GM19372 (cell line): ENCODE data around the gene PRTN3.
"Not testable (repeated sequence)": the region's sequence is repeated elsewhere in the genome, so short reads cannot be mapped to it uniquely, and the experiment has no call there.

Experiments
- ATAC-seq: cut with Tn5 transposase; IDR thresholded peaks from one replicate; pipeline ENCODE4 v1.9.1; 2021; ENCODE audit warnings: mild to moderate bottlenecking, low read depth, moderate library complexity; ENCODE audit not compliant: unreplicated experiment

The PRTN3 gene

DNA sequence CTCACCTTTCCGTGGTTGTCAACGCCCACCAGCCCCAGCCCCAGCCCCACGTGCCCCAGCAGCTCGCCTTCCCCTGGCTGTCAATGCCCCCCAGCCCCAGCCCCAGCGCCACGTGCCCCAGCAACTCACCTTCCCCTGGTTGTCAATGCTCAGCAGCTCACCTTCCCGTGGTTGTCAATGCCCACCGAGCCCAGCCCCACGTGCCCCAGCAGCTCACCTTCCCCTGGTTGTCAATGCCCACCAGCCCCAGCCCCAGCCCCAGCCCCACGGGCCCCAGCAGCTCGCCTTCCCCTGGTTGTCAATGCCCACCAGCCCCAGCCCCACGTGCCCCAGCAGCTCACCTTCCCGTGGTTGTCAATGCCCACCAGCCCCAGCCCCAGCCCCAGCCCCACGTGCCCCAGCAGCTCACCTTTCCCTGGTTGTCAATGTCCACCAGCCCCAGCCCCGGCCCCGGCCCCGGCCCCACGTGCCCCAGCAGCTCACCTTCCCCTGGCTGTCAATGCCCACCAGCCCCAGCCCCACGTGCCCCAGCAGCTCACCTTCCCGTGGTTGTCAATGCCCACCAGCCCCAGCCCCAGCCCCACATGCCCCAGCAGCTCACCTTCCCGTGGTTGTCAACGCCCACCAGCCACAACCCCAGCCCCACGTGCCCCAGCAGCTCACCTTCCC is 37.3 kb downstream of the PRTN3 start:
- ATAC-seq, result not testable (repeated sequence)

DNA sequence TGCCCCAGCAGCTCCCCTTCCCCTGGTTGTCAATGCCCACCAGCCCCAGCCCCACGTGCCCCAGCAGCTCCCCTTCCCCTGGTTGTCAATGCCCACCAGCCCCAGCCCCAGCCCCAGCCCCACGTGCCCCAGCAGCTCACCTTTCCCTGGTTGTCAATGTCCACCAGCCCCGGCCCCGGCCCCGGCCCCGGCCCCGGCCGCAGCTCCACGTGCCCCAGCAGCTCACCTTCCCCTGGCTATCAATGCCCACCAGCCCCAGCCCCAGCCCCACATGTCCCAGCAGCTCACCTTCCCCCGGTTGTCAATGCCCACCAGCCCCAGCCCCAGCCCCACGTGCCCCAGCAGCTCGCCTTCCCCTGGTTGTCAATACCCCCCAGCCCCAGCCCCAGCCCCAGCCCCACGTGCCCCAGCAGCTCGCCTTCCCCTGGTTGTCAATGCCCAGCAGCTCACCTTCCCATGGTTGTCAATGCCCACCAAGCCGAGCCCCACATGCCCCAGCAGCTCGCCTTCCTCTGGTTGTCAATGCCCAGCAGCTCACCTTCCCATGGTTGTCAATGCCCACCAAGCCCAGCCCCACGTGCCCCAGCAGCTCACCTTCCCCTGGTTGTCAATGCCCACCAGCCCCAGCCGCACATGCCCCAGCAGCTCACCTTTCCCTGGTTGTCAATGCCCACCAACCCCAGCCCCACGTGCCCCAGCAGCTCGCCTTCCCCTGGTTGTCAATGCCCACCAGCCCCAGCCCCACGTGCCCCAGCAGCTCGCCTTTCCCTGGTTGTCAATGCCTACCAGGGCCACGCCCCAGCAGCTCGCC is 38.2 kb downstream of the PRTN3 start:
- ATAC-seq, result not testable (repeated sequence)

DNA sequence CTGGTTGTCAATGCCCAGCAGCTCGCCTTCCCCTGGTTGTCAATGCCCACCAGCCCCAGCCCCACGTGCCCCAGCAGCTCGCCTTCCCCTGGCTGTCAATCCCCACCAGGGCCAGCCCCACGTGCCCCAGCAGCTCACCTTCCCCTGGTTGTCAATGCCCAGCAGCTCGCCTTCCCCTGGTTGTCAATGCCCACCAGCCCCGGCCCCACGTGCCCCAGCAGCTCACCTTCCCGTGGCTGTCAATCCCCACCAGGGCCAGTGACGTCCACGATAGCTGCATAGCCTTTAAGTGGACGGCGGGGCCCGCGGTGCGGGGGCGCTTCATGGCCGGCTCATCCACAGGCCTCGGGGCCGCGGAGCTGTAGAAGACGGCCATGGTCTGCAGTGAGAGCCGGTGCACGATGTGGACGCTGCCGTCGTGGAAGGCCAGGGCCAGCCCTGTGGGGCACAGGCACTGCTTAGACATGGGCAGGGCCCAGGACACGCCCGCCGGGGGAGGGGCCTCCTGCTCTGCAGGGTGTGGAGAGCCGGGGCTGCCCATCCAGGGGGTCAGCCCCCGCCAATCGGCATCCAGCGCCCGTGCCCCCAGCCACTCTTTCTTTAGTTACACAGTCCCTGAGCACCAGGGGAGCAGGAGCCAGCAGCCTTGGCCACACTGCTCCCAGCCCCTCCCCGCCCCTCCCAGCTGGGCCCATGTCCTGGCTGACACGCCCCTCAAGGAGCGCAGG is 39.1 kb downstream of the PRTN3 start:
- ATAC-seq, result no peak

DNA sequence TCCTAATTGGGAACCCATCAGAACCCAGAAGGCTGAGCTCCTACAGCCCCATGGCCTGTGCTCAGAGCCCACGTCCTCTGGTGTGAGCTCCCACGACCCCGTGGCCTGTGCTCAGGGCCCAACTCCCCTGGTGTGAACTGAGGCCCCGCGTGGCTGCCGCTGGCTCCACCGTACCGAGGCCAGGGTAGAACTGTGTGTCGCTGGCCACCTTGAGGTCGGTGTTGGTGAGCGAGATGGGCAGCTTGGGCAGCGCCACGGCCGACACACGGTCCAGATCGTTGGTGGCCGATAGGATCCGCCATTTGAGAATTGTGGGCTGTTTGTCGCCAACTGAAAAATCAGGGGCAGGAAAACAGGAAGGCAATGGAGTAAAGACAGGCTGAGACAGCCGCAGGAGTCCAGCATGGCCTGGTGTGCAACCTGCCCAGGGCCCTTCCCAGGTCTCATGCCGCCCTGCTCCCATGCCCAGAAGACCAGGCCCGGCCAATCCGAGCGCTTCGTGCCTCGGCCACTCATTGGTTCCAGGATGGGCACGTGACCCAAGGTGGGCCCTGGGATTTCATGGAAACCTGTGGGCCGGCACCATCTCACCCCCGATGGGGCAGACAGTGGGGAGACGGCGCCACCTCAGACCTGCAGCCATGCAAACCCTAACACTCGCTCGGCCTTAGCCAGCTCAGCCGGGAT is 40.7 kb downstream of the PRTN3 start:
- no peak for ATAC-seq

DNA sequence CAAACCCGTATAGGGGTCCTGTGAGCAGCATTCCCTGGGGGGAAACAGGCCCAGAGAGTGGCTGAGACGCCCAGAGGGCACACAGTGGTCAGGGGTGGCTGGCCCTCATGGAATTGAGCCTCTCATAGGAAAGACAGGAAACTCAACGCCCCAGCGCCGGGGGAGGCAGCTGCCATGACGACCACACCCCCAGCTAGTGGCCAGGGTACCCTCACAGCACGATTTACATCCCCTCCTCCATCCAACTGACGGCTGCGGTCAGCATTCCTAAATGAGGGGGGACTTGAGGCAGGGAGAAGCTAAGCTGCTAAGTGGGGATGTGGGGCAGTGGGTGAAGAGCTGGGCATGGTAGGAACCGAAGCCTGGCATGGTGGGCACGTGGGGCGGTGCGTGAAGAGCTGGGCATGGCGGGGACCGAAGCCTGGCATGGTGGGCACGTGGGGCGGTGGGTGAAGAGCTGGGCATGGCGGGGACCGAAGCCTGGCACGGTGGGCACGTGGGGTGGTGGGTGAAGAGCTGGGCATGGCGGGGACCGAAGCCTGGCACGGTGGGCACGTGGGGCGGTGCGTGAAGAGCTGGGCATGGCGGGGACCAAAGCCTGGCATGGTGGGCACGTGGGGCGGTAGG is 42.2 kb downstream of the PRTN3 start:
- ATAC-seq, result no peak

DNA sequence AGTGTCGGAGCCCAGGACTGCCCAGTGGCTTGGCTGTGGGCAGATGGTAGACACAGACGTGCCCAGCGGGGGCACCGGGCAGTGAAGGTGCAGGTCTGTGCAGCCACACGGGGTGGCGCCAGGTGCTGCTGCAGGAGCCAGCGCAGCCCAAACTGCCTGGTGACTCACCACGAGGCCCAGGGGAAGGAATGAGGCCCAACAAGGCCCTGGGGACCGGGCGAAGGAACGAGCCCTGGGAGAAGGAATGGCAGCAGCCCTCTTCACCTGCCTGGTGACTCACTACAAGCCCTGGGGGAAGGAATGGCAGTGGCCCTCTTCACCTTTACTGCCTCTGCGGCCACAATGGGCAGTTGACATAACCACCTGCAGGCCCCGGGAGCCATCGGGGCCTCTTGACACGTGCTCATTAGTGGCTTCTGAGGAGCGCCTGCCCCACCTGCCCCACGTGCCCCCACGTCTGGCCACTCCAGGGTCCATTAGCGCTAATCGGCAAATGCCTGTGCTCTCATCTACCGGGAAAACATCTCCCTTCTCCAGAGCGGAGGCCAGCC is 42.9 kb downstream of the PRTN3 start:
- no peak for ATAC-seq

DNA sequence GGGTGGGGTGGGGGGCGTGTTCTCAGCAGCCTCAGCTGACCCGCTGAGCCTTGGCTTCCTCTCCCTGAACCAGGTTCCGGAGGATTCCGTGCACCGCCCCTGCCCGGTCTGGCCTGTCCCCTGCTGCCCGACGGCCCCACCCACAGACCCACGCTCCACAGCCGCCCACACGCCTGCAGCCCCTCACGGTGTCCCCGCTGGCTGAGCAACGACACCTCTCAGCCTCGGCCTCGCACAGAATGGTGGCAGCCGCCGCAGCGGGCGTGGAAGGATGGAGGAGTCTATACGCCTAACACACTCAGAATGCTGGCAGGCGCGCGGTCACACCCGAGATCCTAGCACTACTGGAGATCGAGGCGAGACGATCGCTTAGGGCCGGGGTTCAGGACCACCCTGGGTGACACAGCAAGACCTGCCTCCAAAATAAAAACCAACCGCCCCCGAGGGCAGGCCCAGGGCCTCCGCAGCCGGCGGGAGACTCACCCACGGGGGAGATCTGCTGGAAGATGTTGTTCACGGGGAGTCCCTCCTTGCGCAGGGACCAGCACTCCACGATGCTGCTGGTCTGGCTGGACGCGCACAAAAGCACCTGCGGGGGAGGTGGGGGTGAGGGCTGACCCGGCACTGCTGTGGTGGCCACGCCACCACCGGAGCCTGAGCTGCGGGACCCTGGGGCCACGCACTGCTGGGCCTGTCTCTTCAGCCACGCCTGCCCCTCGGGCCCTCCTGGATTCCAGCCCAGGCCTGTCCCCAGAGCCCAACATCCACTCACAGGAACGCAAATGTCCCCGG is 43.8 kb downstream of the PRTN3 start:
- no peak for ATAC-seq

DNA sequence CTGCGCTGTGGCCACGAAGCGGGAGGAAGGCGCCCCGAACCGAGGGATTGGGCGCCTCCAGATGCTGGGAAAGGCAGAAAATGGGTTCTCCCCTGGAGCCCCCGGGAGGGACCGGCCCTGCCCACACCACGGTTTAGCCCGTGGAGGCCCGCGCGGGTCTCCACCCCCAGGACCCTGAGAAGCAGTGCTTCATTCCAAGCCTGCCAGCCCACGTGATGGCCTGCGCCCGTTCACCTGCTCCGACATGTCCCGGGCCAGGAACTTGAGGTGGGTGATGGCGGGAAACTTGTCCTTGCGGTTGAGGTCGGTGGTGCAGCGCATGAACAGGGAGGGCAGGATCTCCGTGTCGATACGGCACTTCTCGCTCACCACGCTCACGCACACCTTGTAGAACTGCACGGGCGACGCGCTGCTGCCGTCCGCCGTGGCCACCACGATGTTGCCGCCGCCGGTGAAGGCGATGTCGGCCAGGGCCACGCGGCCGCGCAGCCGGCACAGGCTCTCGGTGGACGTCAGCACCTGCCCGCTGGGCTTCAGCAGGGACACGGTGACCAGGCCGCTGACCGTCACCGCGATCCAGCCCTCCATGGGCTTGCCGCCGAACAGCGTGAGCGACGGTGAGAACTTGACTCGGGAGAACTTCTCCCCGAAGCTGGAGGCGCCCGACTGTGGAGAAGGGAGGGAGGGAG is 44.9 kb downstream of the PRTN3 start:
- ATAC-seq, result no peak

DNA sequence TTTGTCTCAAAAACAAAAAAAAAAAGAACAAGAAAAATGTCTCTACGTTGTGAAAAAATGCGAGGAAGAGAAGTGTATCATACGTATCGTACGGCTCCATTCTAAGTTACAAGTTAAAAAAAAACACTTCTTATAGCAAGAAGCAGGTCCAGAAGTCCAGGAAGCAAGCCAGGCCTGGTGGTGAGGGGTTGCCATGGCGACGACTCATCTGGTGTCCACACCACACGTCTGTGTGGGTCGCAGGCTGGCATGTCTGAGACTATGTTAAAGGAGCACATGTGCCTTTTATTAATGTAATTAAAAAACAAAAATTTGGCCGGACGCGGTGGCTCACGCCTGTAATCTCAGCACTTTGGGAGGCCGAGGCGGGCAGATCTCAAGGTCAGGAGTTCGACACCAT is 46.3 kb downstream of the PRTN3 start:
- ATAC-seq, result no peak

DNA sequence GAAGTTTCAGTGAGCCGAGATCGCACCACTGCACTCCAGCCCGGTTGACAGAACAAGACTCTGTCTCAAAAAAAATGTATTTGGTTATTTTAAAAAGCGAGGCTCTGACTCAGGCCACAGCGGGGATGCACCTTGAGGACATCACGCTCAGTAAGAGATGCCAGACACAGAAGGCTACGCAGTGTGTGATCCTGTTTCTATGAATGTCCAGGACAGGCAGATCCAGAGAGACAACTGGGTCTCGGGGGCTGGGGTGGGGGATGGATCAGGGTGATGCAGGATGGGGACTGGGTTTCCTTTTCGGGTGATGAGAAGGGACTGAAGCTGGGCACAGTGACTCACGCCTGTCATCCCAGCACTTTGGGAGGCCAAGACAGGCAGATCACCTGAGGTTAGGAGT is 46.8 kb downstream of the PRTN3 start:
- ATAC-seq, result no peak

DNA sequence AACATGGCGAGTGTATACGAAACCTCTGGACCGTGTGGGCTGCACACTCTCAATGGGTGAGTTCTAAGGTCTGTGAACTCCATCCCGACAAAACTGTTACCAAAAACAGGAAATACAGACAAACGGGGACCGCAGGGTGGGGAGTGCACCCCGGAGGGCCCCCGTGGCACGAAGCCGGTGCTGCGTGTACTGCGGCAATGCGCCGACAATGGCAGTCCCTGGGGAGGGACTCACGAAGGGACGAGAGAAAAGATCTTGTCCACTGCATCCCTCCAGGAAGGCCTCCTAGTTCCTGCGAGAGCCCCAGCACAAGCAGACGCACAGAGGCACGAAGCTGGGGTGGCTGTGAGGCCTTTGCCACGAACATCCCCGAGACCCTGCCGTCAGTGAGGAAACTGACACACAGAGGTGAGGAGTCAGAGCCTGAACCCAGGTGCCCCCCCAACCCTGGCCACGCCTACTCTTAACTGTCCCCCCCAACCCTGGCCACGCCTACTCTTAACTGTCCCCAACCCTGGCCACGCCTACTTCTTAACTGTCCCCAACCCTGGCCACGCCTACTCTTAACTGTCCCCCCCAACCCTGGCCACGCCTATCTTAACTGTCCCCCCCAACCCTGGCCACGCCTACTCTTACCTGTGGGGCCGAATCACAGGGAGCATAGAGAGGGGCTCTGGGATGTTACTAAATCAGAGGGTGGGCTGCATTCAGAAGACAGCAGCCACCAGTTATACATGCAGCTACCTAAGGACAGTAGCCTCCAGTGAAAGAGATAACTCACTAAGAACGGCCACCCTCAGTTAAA is 48.0 kb downstream of the PRTN3 start:
- ATAC-seq, result no peak

DNA sequence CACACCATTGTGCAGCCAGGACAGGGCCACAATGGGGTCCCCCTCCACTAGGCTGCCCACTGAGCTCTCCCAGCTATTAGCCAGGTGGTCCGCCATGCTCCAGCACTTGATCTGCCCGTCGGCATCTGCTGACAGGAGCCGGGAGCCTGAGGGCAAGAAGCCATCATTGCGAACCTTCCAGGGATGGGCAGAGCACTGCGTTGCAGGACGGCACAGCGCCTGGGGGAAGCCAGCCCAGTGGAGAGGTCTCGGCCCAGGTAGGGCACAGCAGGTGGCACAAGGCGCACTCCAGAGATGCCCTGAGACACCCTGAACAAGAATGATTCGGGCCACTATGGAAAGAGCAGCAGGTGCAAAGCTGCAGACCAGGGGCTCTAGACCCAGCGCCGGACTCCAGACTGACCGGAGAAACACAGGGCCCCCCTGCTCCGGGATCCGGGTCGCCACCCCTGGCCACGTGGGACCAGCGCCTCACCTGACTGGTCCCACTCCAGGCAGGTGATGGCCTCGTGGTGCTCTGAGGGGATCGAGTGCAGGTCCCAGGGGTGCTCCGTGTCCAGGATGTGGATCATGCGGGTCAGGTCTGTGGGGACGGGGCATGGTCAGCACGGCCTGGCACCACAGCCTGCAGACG is 49.0 kb downstream of the PRTN3 start:
- ATAC-seq, result no peak

DNA sequence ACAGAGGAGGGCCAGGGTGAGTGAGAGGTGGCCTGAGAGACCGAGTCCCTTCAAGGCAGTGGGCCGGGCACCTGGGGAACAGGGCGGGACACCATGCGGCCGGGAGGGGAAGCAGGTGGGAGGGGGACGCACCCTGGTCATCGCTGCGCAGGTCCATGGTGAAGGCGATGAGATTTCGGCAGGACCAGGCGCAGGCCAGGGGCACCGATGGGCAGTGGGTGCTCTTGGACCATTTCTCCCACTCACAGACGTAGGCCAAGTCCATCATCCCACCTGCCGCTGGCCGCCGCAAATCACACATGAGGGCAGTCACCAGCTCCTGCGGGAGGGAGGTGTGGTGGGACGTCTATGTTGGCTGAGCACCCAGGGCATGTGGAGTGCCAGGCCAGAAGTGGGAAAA is 50.0 kb downstream of the PRTN3 start:
- no peak for ATAC-seq

DNA sequence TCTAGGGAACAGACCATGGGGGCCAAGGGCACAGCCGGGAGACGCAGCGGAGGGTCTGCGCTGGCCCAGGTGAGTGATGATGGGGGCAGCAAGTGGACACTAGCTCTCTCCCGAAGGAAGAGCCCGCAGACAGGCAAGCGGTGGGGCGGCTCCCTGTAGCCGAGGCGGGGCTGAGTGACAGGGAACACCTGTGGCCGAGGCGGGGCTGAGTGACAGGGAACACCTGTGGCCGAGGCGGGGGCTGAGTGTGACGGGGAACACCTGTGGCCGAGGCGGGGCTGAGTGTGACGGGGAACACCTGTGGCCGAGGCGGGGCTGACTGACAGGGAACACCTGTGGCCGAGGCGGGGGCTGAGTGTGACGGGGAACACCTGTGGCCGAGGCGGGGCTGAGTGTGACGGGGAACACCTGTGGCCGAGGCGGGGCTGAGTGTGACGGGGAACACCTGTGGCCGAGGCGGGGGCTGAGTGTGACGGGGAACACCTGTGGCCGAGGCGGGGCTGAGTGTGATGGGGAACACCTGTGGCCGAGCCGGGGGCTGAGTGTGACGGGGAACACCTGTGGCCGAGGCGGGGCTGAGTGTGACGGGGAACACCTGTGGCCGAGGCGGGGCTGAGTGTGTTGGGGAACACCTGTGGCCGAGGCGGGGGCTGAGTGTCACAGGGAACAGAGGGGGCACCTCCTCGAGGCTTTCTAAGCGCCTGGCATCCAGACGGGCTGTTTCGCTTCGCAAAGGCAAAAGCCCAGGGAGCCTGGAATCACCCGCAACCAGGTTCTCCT is 50.8 kb downstream of the PRTN3 start:
- not testable (repeated sequence) for ATAC-seq

DNA sequence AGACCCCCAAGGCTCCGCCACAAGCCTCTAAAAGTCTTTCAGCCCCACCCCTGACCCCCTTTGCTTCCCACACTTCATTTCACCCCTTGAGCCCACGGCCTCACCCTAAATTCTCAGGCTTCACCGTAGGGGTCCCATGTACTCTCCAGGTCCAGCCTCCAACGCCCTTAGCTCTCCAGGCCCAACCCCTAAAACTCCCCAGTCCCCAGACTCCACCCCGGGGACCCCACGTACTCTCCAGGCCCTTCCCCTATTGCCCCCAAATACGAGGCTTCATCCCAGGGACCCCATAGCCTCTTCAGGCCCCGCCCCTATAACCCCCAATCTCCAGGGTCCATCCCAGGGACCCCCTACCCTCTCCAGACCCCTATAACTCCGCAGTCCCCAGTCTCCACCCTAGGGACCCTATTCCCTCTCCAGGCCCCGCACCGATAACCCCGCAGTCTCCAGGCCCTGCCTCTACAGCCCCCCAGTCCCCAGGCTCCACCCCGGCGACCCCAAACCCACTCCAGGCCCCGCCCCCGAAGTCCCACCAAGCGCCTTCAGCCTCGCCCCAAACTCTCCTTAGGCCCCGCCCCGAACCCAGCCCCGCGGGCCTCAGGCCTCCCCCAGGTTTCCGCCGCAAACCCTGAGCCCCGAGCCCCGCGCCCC is 51.6 kb downstream of the PRTN3 start:
- ATAC-seq, result no peak
